BJ (cell line): Measurements from ENCODE around the gene PDZRN3. TPM values are rescaled to one million over a fixed set of nuclear protein-coding genes. Genes with fewer than 3 reads are reported as not detected.
A peak's percentile ranks its signal among the peaks of the same experiment; 100 is the strongest.

Source experiments
- CTCF ChIA-PET: fragments of 350-600 bp; formaldehyde crosslinking; extraction: SDS; loops from one replicate; lab custom pipeline; 2021; ENCODE audit warnings: antibody characterized with exemption, inconsistent platforms; lab: Yijun Ruan, JAX
- POLR2A ChIA-PET: fragments of 300-600 bp; sonication (Branson Sonifier 250); formaldehyde crosslinking; extraction: SDS; loops from one replicate; lab custom pipeline; 2021; ENCODE audit warnings: antibody characterized with exemption; lab: Charles Lee
- DNase-seq: peaks from one replicate; pipeline ENCODE4 v3.0.0-alpha.2; 2011; ENCODE audit warnings: low read depth
- H3K27me3 ChIP-seq: 2 replicates; pipeline ENCODE4 v1.6.0; 2011; ENCODE audit warnings: low read length; ENCODE audit not compliant: control insufficient read depth, insufficient read depth
- H3K36me3 ChIP-seq: 2 replicates; pipeline ENCODE4 v1.5.1; 2011; ENCODE audit warnings: low read length; ENCODE audit not compliant: control insufficient read depth, insufficient read depth
- H3K4me3 ChIP-seq: 2 replicates; pipeline ENCODE4 v1.5.1; 2011; ENCODE audit warnings: low read depth, mild to moderate bottlenecking, control low read depth, low read length
- polyA plus RNA-seq: library from polyadenylated mRNA; depleted of rRNA; stranded (reverse); fragments of >200 nt; gene quantifications from 2 replicates; pipeline ENCODE4 v1.2.3, GENCODE V29; 2011
- TF ChIP-seq, protein P1 (sequence below): IDR thresholded peaks from 2 replicates; pipeline ENCODE4 v1.5.1; 2011; ENCODE audit warnings: low read depth, mild to moderate bottlenecking, control low read depth, inconsistent platforms, low read length, moderate library complexity; ENCODE audit not compliant: insufficient read depth

The PDZRN3 gene
- polyA plus RNA-seq, 1 experiment: 4.9 TPM

DNA sequence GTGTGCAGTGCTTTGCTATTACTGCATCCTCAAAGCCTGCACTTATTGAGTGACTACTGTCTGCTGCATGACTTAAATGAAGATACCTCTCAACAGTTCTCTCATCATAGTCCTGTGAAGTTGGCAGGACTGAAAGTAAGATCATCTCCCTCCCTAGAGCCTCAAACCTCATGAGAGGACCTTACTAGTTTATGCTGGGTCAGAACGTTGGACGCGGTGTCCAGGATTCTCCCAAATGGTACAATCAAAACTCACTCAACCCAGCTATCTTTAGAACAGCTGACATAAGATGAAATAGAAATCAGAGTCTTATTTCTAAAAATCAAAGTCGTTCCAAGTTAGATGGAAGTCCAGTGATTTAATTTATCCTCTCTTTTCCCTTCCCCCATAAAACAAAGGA is 219.7 kb downstream of the PDZRN3 start:
- DNase-seq: no peak

DNA sequence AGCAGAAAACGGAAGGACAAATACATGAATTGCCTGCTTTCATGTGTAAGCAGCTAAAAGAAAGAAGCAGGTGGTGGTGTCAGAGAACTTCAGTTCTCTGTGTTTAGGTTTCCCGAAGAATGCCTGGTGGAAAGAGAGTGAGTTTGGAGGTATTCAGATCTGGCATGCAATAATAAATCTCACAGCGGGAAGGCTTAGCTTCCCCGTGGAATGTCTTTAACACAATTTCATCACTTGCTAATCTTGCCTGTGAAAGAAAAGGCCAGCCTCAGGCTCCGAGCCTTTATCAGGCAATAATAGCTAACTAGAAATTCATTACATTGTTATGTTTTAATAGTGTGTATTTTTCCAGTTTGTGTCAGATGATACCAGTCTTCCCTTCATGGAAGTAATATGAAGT is 220.3 kb downstream of the PDZRN3 start:
- ChIA-PET POLR2A (no interaction called here), CTCF (no interaction called here)
- no peaks in the 10 kb centered on the region for H3K27me3 ChIP-seq
- DNase-seq: no peak
- no peak overlapping the region for H3K4me3 ChIP-seq
- TF ChIP-seq, protein P1, sequence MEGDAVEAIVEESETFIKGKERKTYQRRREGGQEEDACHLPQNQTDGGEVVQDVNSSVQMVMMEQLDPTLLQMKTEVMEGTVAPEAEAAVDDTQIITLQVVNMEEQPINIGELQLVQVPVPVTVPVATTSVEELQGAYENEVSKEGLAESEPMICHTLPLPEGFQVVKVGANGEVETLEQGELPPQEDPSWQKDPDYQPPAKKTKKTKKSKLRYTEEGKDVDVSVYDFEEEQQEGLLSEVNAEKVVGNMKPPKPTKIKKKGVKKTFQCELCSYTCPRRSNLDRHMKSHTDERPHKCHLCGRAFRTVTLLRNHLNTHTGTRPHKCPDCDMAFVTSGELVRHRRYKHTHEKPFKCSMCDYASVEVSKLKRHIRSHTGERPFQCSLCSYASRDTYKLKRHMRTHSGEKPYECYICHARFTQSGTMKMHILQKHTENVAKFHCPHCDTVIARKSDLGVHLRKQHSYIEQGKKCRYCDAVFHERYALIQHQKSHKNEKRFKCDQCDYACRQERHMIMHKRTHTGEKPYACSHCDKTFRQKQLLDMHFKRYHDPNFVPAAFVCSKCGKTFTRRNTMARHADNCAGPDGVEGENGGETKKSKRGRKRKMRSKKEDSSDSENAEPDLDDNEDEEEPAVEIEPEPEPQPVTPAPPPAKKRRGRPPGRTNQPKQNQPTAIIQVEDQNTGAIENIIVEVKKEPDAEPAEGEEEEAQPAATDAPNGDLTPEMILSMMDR: no peak
- 0 out of 2 replicates have a peak, but pooled peaks cover 3% of the 10 kb centered on the region for H3K36me3 ChIP-seq

More for the DNA sequence above, 219.7 kb downstream of the PDZRN3 start:
- 0 out of 2 replicates have a peak, but pooled peaks cover 3% of the 10 kb centered on the region for H3K36me3 ChIP-seq
- TF ChIP-seq, protein P1: no peak
- no peak overlapping the region for H3K4me3 ChIP-seq
- ChIA-PET CTCF (no interaction called here), POLR2A (no interaction called here)
- H3K27me3 ChIP-seq: no peaks in the 10 kb centered on the region

DNA sequence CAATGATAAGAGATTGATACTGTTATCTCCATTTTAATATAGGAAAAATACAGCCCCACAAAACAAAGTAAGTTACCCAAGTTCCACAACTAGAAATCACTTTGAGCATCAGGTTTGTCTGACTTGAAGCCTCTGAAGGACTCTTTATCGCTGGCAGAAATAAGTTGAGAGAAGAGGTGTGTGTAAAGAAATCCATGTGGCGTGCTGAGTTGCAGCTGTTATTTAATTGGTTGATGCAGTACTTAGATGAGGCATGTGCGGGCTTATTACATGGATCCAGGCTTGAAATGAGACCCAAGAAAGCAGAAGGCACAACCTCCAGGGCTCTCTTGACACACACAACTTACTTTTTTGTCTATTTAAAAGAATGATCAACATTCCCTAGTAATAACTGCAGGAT is 221.3 kb downstream of the PDZRN3 start:
- ChIA-PET CTCF (no interaction called here), POLR2A (no interaction called here)
- Histone ChIP-seq H3K27me3 (no peaks in the 10 kb centered on the region), H3K4me3 (no peak overlapping the region), H3K36me3 (0 out of 2 replicates have a peak, but pooled peaks cover 3% of the 10 kb centered on the region)
- TF ChIP-seq, protein P1: no peak
- no peak for DNase-seq

DNA sequence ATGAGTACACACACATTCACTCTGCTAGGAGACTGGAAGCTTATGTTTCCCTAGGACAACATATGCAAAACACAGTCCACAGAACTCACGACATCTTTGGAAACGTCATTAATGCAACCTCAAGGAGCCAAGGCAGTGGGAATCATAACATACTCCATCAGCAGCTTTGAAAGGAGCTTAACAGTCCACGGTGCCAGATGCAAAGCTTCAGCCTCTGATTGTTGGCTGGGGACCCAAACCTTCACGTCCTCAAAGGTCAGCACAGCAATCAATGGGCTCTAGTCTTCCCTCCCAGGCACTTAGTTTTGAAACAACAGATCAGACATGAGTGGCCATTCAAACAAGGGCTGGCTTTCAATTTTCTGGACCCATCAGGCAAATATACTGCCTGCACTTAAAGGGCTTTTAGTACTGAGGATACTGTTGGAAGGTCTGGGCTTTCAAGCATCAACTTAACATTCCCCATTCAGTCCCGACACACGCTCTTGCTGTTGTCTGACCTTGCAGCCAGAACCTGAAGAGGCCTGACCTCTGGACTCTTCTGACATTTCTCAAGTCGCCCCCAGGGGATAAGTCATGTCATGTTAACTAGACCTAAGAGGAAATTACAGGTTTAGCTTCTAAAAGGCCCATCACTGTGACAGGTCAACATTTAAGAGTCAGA is 223.0 kb downstream of the PDZRN3 start:
- no peak for DNase-seq
- 0 out of 2 replicates have a peak, but pooled peaks cover 3% of the 10 kb centered on the region for H3K36me3 ChIP-seq

DNA sequence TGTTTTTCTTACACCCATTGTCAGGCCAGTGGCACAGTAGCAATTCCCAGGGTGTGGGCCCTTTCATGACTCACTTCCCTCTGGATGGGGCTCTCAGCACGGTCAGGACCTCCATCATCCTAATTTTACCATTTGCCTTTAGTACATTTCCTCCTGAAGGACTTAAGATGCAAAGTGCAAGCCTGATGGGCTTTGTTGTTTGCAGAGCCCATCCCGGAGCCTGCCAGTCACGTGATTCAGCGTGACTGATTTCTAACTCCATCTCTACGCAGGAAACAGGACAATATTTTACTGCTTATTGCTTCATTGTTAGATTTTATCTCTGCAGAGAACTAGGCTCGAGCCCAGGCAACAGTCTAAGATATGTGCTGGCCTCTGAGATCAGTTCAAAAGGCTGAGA is 223.7 kb downstream of the PDZRN3 start:
- CTCF ChIA-PET: interaction anchor here (1.4 kb wide), 1 partner anchor 31 kb away, joined by 3 read pairs; no protein-coding TSS in a partner anchor
- no peaks in the 10 kb centered on the region for H3K27me3 ChIP-seq
- DNase-seq: peak; percentile 43
- no peak overlapping the region for H3K4me3 ChIP-seq
- TF ChIP-seq, protein P1: no peak
- POLR2A ChIA-PET: no interaction called here
- H3K36me3 ChIP-seq: 0 out of 2 replicates have a peak, but pooled peaks cover 3% of the 10 kb centered on the region

More for the DNA sequence above, 223.0 kb downstream of the PDZRN3 start:
- H3K4me3 ChIP-seq: no peak overlapping the region
- H3K27me3 ChIP-seq: no peaks in the 10 kb centered on the region
- TF ChIP-seq, protein P1: no peak
- ChIA-PET CTCF (interaction anchor here (0.9 to 1.4 kb wide), 2 partner anchors 30 to 100 kb away, joined by 3 read pairs; no protein-coding TSS in a partner anchor), POLR2A (no interaction called here)
